H9 (cell line): Measurements from ENCODE around the gene PRR29. TPM values are rescaled to one million over a fixed set of nuclear protein-coding genes. Genes with fewer than 3 reads are reported as not detected.
A peak's percentile ranks its signal among the peaks of the same experiment; 100 is the strongest.

ENCODE experiments used
- DNase-seq: peaks from one replicate; pipeline ENCODE4 v3.0.0-alpha.2; 2017
- H2AFZ ChIP-seq: one replicate; pipeline ENCODE4 v1.6.1; 2013; ENCODE audit warnings: mild to moderate bottlenecking, low read length, control low read depth, moderate library complexity
- H2AK5ac ChIP-seq: 2 replicates; pipeline ENCODE4 v1.6.1; 2013; ENCODE audit warnings: low read length, control low read depth, mixed read lengths; ENCODE audit not compliant: insufficient read length
- H2BK120ac ChIP-seq: one replicate; pipeline ENCODE4 v1.6.1; 2013; ENCODE audit warnings: low read depth, mild to moderate bottlenecking, low read length, control low read depth, inconsistent platforms; ENCODE audit not compliant: poor library complexity, severe bottlenecking
- H2BK12ac ChIP-seq: 2 replicates; pipeline ENCODE4 v1.6.1; 2013; ENCODE audit warnings: low read length, control low read depth, mixed read lengths, low read depth; ENCODE audit not compliant: insufficient read length
- H2BK15ac ChIP-seq: 2 replicates; pipeline ENCODE4 v1.6.1; 2013; ENCODE audit warnings: low read depth, low read length, control low read depth
- H2BK20ac ChIP-seq: one replicate; pipeline ENCODE4 v1.6.1; 2013; ENCODE audit warnings: low read depth, mild to moderate bottlenecking, low read length, control low read depth, inconsistent platforms; ENCODE audit not compliant: poor library complexity, severe bottlenecking
- H2BK5ac ChIP-seq: 2 replicates; pipeline ENCODE4 v1.6.1; 2013; ENCODE audit warnings: low read length, control low read depth, mixed read lengths; ENCODE audit not compliant: insufficient read length
- H3K14ac ChIP-seq: 2 replicates; pipeline ENCODE4 v1.6.1; 2013; ENCODE audit warnings: low read length, control low read depth; ENCODE audit not compliant: insufficient read depth
- H3K18ac ChIP-seq: 2 replicates; pipeline ENCODE4 v1.6.1; 2013; ENCODE audit warnings: low read depth, mild to moderate bottlenecking, mixed read lengths, low read length, control low read depth; ENCODE audit not compliant: insufficient read length
- H3K23ac ChIP-seq: 2 replicates; pipeline ENCODE4 v1.6.1; 2013; ENCODE audit warnings: low read length, control low read depth, mixed read lengths, low read depth; ENCODE audit not compliant: insufficient read length
- H3K23me2 ChIP-seq: 2 replicates; pipeline ENCODE4 v1.6.1; 2013; ENCODE audit warnings: low read depth, mild to moderate bottlenecking, mixed read lengths, low read length, control low read depth; ENCODE audit not compliant: insufficient read length, poor library complexity, severe bottlenecking
- H3K27ac ChIP-seq: 2 replicates; pipeline ENCODE4 v1.5.1; 2013; ENCODE audit warnings: low read length, control low read depth, mixed read lengths, low read depth; ENCODE audit not compliant: insufficient read length
- H3K27me3 ChIP-seq: 2 replicates; pipeline ENCODE4 v1.6.1; 2013; ENCODE audit warnings: low read length, control low read depth, inconsistent platforms; ENCODE audit not compliant: insufficient read depth
- H3K4ac ChIP-seq: 2 replicates; pipeline ENCODE4 v1.6.1; 2013; ENCODE audit warnings: low read depth, mild to moderate bottlenecking, control low read depth, inconsistent platforms, low read length, moderate library complexity
- H3K4me1 ChIP-seq: 2 replicates; pipeline ENCODE4 v1.6.1; 2013; ENCODE audit warnings: low read length, control low read depth, inconsistent platforms; ENCODE audit not compliant: insufficient read depth
- H3K4me2 ChIP-seq: 2 replicates; pipeline ENCODE4 v1.6.1; 2013; ENCODE audit warnings: low read length, control low read depth, mixed read lengths; ENCODE audit not compliant: insufficient read length, insufficient read depth
- H3K56ac ChIP-seq: 2 replicates; pipeline ENCODE4 v1.6.1; 2013; ENCODE audit warnings: low read depth, mild to moderate bottlenecking, mixed read lengths, low read length, control low read depth; ENCODE audit not compliant: insufficient read length
- H3K79me1 ChIP-seq: 2 replicates; pipeline ENCODE4 v1.6.1; 2013; ENCODE audit warnings: low read depth, mild to moderate bottlenecking, moderate library complexity, low read length, control low read depth, inconsistent platforms; ENCODE audit not compliant: insufficient read depth, poor library complexity, severe bottlenecking
- H3K79me2 ChIP-seq: 2 replicates; pipeline ENCODE4 v1.6.1; 2013; ENCODE audit warnings: low read length, control low read depth, inconsistent platforms; ENCODE audit not compliant: insufficient read depth
- H3K9ac ChIP-seq: 2 replicates; pipeline ENCODE4 v1.6.1; 2013; ENCODE audit warnings: low read length, control low read depth, mixed read lengths; ENCODE audit not compliant: insufficient read length; ENCODE audit errors: extremely low read depth
- H3K9me3 ChIP-seq: one replicate; pipeline ENCODE4 v1.6.1; 2013; ENCODE audit warnings: low read depth, low read length, inconsistent platforms; ENCODE audit not compliant: control insufficient read depth
- H3T11ph ChIP-seq: one replicate; pipeline ENCODE4 v1.6.1; 2013; ENCODE audit warnings: mild to moderate bottlenecking, low read length, control low read depth, inconsistent platforms
- H4K20me1 ChIP-seq: one replicate; pipeline ENCODE4 v1.6.1; 2013; ENCODE audit not compliant: control insufficient read depth, insufficient read length, insufficient read depth
- H4K5ac ChIP-seq: 2 replicates; pipeline ENCODE4 v1.6.1; 2013; ENCODE audit warnings: low read depth, mild to moderate bottlenecking, mixed read lengths, low read length, control low read depth; ENCODE audit not compliant: insufficient read length
- H4K8ac ChIP-seq: replicated peaks from 2 replicates; pipeline ENCODE4 v1.6.1; 2013; ENCODE audit warnings: low read length, control low read depth, mixed read lengths, low read depth; ENCODE audit not compliant: insufficient read length
- H4K91ac ChIP-seq: 2 replicates; pipeline ENCODE4 v1.6.1; 2013; ENCODE audit warnings: low read depth, mild to moderate bottlenecking, moderate library complexity, mixed read lengths, low read length, control low read depth; ENCODE audit not compliant: insufficient read length
- H3K27ac Mint-ChIP-seq, 3 experiments: 2 replicates in 2 of 3; 3 replicates in 1 of 3; pipeline ENCODE4 v1.8.0; 2020 to 2021; ENCODE audit warnings: mixed read lengths in 3 of 3, mild to moderate bottlenecking in 1 of 3, moderate library complexity in 1 of 3
- H3K27me3 Mint-ChIP-seq: 2 replicates; pipeline ENCODE4 v1.8.0; 2021; ENCODE audit warnings: low read depth, mild to moderate bottlenecking, moderate library complexity, mixed read lengths
- H3K36me3 Mint-ChIP-seq, 3 experiments: 2 replicates in 2 of 3; 3 replicates in 1 of 3; pipeline ENCODE4 v1.8.0; 2020 to 2021; ENCODE audit warnings: low read depth in 3 of 3, mixed read lengths in 3 of 3; ENCODE audit not compliant: insufficient read depth in 1 of 3
- H3K4me1 Mint-ChIP-seq, 2 experiments: 2 replicates each; pipeline ENCODE4 v1.8.0; 2020; ENCODE audit warnings: mixed read lengths in 2 of 2
- H3K4me3 Mint-ChIP-seq, 2 experiments: 2 replicates in 1 of 2; 3 replicates in 1 of 2; pipeline ENCODE4 v1.8.0; 2020 to 2021; ENCODE audit warnings: mild to moderate bottlenecking in 2 of 2, mixed read lengths in 2 of 2, moderate library complexity in 1 of 2
- H3K9me3 Mint-ChIP-seq, 2 experiments: 2 replicates in 1 of 2; 3 replicates in 1 of 2; pipeline ENCODE4 v1.8.0; 2020; ENCODE audit warnings: mild to moderate bottlenecking in 2 of 2, mixed read lengths in 2 of 2, moderate library complexity in 1 of 2
- CTCF ChIP-seq: fragments of 200-600 bp; sonication (generic); conservative IDR thresholded peaks from 3 replicates; pipeline ENCODE4 v1.8.0; 2021; ENCODE audit warnings: antibody characterized with exemption, mild to moderate bottlenecking
- WGBS: extraction: QIAGEN DNeasy Blood & Tissue Kit; methylation state at CpG from one replicate; pipeline ENCODE4 v1.1.7; 2013; ENCODE audit warnings: missing lambda C conversion rate, low lambda C conversion rate, mixed read lengths; ENCODE audit not compliant: insufficient read length; ENCODE audit errors: extremely low coverage; 5-methylcytosine and 5-hydroxymethylcytosine counted together
- long read RNA-seq: library from polyadenylated mRNA; unstranded; transcript quantifications from one replicate; pipeline ENCODE4 v2.0.0, GENCODE V29; 2020
- total RNA-seq: library from RNA; stranded (reverse); gene quantifications from 2 replicates; pipeline ENCODE4 v1.2.1, GENCODE V29; 2021

The PRR29 gene
- 0.87 and 1.5 TPM in 2 replicates for total RNA-seq
- long read RNA-seq, partial matches to known transcripts = 0 of 1 reads
- long read RNA-seq, other reads (novel, unspliced or antisense) = 0 of 1 reads

DNA sequence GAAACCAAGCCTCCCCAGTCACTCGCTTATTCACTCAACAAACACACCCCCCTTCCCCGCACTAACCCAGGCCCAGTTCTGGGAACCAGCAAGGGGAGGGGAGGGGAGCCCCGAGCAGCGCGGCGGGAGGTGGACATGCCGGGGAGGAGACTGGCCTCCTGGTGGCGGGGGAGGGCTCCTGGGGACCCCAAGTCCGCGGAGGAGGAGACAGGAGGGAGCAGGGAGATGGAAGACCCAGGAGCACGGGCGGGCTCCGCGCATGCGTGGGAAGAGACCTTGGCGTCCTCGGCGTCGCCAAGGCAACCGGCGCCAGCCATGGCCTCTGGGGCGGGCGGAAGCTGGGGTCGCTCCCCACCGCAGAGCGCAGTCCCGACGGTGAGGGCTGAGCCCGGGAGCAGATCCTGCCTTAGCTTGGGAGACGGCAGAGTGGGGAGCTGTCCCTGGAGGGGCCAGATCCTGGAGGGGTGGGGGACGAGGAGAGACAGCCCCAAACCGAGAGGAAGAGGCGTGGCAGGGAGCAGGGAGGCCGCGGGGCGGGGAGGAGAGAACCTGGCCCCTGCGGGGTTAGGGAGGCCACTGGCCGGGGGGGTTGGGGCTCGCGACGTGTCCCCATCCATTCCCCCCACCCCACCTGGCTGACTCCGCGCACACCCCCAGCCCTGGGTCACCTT lies at the start of gene PRR29:
PRR29 (plus strand) TSS at position 302 of the 671 bp plus-strand sequence; CDS start at position 316, 14 bp downstream.
- Mint-ChIP-seq H3K36me3 (0 out of 7 replicates have a peak, but pooled peaks cover 0 to 2% (median 0%) of the 10 kb centered on the region in 3 experiments), H3K27me3 (peaks cover 58% of the 10 kb centered on the region), H3K9me3 (no peaks in the 10 kb centered on the region; a peak in 1 of 5 replicates), H3K27ac (no peak within 1 kb of the TSS; a peak in 1 of 7 replicates), H3K4me1 (peaks cover 3 to 15% of the 10 kb centered on the region in 2 experiments), H3K4me3 (peak within 1 kb of the TSS; percentile 87 to 91)
- Histone ChIP-seq H2BK12ac (no peak within 1 kb of the TSS), H3K14ac (no peak within 1 kb of the TSS), H3K56ac (no peak within 1 kb of the TSS), H2BK15ac (no peak within 1 kb of the TSS), H4K91ac (no peak within 1 kb of the TSS), H3K18ac (no peak within 1 kb of the TSS), H4K8ac (no peak within 1 kb of the TSS), H3K79me1 (no peaks in the 10 kb centered on the region), H2AK5ac (no peak within 1 kb of the TSS), H3K4me2 (peak within 1 kb of the TSS; percentile 79), H3K27me3 (peaks cover 6% of the 10 kb centered on the region; the same call in 1 of the 2 replicates), H2BK120ac (no peak within 1 kb of the TSS), H3T11ph (no peak within 1 kb of the TSS), H3K9me3 (no peaks in the 10 kb centered on the region), H3K23ac (no peak within 1 kb of the TSS), H2AFZ (no peak within 1 kb of the TSS), H3K4ac (no peak within 1 kb of the TSS), H4K5ac (no peak within 1 kb of the TSS), H2BK20ac (no peak within 1 kb of the TSS), H2BK5ac (no peak within 1 kb of the TSS), H3K9ac (no peak within 1 kb of the TSS), H3K27ac (no peak within 1 kb of the TSS), H3K4me1 (0 out of 2 replicates have a peak, but pooled peaks cover 3% of the 10 kb centered on the region), H4K20me1 (no peaks in the 10 kb centered on the region), H3K23me2 (peaks cover 11% of the 10 kb centered on the region), H3K79me2 (no peaks in the 10 kb centered on the region)
- TF ChIP-seq CTCF = no peak
- WGBS = no CpG with 5 or more reads among the region's 43 CpGs
- DNase-seq = peak; percentile 92
